IPS-20b (cell line): ENCODE results near the gene RNF31.

ENCODE experiments used
- H3K27ac ChIP-seq: one replicate; pipeline ENCODE4 v1.5.1; 2013; ENCODE audit warnings: low read length
- H3K27me3 ChIP-seq: 2 replicates; pipeline ENCODE4 v1.6.1; 2013; ENCODE audit warnings: mild to moderate bottlenecking, low read length, inconsistent platforms; ENCODE audit not compliant: insufficient read depth
- H3K36me3 ChIP-seq: 2 replicates; pipeline ENCODE4 v1.6.1; 2013; ENCODE audit warnings: low read depth, mild to moderate bottlenecking, inconsistent platforms, low read length, moderate library complexity; ENCODE audit not compliant: insufficient read depth
- H3K4me1 ChIP-seq: 2 replicates; pipeline ENCODE4 v1.6.1; 2013; ENCODE audit warnings: mild to moderate bottlenecking, control low read depth, inconsistent platforms, low read length, moderate library complexity; ENCODE audit not compliant: insufficient read depth
- H3K4me3 ChIP-seq: 2 replicates; pipeline ENCODE4 v1.5.1; 2013; ENCODE audit warnings: mild to moderate bottlenecking, low read length, inconsistent platforms
- H3K9ac ChIP-seq: 2 replicates; pipeline ENCODE4 v1.6.1; 2013; ENCODE audit warnings: low read depth, mild to moderate bottlenecking, inconsistent platforms, low read length, moderate library complexity
- H3K9me3 ChIP-seq: 2 replicates; pipeline ENCODE4 v1.6.1; 2013; ENCODE audit warnings: mild to moderate bottlenecking, low read depth, low read length, inconsistent platforms; ENCODE audit not compliant: insufficient read depth

RNF31 gene

DNA sequence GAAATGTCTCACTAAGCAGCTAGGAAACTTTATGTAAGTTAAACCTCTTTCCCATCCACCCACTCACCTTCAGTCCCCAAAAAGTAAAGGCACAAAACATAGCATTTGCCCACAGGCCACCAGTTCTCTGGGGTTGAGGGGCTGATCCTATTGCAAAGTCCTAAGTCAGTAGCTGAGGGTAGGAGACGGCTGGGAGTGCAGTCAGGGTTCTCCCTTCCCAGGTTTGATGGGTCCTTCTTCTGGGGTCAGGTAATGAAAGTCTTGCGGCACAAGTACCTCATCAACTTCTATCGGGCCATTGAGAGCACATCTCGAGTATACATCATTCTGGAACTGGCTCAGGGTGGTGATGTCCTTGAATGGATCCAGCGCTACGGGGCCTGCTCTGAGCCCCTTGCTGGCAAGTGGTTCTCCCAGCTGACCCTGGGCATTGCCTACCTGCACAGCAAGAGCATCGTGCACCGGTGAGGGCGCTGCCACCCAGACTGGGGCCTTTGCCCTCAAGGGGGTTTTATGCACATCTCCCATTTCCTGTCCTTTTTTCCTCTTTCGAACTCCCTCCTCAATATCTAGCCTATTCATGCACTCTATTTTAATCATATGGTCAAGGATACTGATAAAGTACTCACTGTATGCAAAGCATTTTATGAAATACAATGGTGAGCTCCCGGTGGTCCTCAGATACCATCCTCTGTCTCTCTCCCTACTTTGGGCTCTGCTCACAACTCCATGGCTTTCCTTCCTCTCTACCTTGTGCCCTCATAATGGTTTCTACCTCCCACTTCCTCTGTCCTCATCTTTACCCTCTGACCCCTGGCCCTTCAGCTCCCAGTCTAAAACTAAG, 59.2 kb downstream of the RNF31 start:
- H3K9ac ChIP-seq = no peak overlapping the region
- peaks cover 3% of the 10 kb centered on the region; the same call in 1 of the 2 replicates for H3K9me3 ChIP-seq
- no peaks in the 10 kb centered on the region for H3K27me3 ChIP-seq
- no peak overlapping the region for H3K4me3 ChIP-seq
- H3K27ac ChIP-seq = no peak overlapping the region
- peaks cover 5% of the 10 kb centered on the region; the same call in 1 of the 2 replicates for H3K4me1 ChIP-seq
- peaks cover 74% of the 10 kb centered on the region for H3K36me3 ChIP-seq

DNA sequence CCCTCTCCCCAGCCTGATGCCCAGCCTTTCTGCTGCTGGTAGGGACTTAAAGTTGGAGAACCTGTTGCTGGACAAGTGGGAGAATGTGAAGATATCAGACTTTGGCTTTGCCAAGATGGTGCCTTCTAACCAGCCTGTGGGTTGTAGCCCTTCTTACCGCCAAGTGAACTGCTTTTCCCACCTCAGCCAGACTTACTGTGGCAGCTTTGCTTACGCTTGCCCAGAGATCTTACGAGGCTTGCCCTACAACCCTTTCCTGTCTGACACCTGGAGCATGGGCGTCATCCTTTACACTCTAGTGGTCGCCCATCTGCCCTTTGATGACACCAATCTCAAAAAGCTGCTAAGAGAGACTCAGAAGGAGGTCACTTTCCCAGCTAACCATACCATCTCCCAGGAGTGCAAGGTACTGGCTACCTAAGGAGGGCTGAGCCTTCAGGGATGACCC, 59.8 kb downstream of the RNF31 start:
- no peaks in the 10 kb centered on the region for H3K9me3 ChIP-seq
- peaks cover 74% of the 10 kb centered on the region for H3K36me3 ChIP-seq
- peaks cover 5% of the 10 kb centered on the region; the same call in 1 of the 2 replicates for H3K4me1 ChIP-seq
- H3K27me3 ChIP-seq = no peaks in the 10 kb centered on the region
- no peak overlapping the region for H3K27ac ChIP-seq
- no peak overlapping the region for H3K9ac ChIP-seq
- H3K4me3 ChIP-seq = no peak overlapping the region

DNA sequence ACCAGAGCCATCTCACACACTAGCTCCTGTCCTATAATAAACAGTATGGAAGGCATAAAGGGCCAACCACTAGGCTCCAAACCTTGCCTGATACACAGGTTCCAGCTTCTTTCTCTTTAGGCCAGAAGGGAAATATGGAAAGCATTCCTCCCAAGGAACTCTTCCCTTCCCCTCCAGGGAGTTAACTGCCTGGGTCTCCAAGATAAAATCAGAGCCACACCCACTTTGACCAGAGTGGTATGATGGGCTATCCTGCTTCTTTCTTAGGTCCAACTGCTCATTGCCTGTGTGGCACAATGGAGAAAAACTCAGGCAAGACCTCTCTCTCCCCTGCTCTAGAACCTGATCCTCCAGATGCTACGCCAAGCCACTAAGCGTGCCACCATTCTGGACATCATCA, 60.3 kb downstream of the RNF31 start:
- no peak overlapping the region for H3K9ac ChIP-seq
- H3K4me1 ChIP-seq = peaks cover 5% of the 10 kb centered on the region; the same call in 1 of the 2 replicates
- no peaks in the 10 kb centered on the region for H3K9me3 ChIP-seq
- no peaks in the 10 kb centered on the region for H3K27me3 ChIP-seq
- H3K36me3 ChIP-seq = peaks cover 74% of the 10 kb centered on the region
- no peak overlapping the region for H3K27ac ChIP-seq
- H3K4me3 ChIP-seq = no peak overlapping the region
